ENCODE results near the gene SUPT4H1. TPM values are rescaled to one million over a fixed set of nuclear protein-coding genes. Genes with fewer than 3 reads are reported as not detected.
A peak's percentile ranks its signal among the peaks of the same experiment; 100 is the strongest.

SUPT4H1 gene
- total and polyA plus RNA-seq, 9 of the 15 experiments (the other 6 are each of a cell fraction or from before 2014, with no cell fraction given): 62.1 to 320 (median 117) TPM

DNA sequence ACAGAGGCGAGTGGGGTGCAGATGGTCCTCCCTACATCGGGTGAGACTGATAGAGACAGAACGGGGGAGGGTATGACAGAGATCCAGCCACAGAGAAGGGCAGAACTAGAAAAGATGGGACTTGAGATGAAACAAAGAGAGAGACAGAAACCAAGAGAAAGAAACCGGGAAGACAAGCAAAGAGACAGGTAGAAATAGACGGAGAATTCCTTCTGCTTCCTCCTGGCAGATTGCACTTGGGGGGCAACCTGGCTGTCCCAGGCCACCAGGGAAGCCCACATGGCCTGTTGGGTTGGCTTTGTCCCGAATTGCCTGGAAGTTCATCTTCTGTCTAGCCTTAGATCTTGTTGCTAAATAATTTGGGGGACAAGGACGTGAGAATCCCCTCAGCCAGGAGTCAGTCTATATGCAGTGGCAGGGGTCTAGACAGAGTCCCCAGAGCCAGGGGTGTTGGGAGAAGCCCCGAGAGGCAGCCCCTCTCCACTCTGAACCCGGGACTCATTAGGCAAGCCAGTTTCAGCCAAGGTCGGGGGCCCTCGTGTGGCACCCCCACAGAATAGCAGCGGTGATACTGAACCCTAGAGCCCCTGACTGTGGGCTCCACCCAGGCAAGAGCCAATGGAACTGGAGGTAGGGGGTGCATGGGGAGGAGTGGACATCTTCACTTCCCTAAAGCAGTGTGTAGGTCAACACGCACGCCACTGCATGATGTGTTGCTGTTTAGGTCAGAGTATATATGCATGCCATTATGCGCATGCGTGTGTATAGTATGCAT is 22.8 kb downstream of the SUPT4H1 start (continued):
- TF ChIP-seq RBBP5 (IDR thresholded peaks at IDR 0.05; ENCODE audit: borderline replicate concordance, insufficient read depth, low read length, poor library complexity, severe bottlenecking): no peak
- TF ChIP-seq, protein P1, sequence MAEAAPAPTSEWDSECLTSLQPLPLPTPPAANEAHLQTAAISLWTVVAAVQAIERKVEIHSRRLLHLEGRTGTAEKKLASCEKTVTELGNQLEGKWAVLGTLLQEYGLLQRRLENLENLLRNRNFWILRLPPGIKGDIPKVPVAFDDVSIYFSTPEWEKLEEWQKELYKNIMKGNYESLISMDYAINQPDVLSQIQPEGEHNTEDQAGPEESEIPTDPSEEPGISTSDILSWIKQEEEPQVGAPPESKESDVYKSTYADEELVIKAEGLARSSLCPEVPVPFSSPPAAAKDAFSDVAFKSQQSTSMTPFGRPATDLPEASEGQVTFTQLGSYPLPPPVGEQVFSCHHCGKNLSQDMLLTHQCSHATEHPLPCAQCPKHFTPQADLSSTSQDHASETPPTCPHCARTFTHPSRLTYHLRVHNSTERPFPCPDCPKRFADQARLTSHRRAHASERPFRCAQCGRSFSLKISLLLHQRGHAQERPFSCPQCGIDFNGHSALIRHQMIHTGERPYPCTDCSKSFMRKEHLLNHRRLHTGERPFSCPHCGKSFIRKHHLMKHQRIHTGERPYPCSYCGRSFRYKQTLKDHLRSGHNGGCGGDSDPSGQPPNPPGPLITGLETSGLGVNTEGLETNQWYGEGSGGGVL (CRISPR knock-in tag; IDR thresholded peaks at IDR 0.05): no peak
- TF ChIP-seq, protein P2, sequence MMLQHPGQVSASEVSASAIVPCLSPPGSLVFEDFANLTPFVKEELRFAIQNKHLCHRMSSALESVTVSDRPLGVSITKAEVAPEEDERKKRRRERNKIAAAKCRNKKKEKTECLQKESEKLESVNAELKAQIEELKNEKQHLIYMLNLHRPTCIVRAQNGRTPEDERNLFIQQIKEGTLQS (IDR thresholded peaks at IDR 0.05): no peak
- TF ChIP-seq, protein P2 (CRISPR knock-in tag; conservative IDR thresholded peaks at IDR 0.05): no peak
- TF ChIP-seq, protein P3, sequence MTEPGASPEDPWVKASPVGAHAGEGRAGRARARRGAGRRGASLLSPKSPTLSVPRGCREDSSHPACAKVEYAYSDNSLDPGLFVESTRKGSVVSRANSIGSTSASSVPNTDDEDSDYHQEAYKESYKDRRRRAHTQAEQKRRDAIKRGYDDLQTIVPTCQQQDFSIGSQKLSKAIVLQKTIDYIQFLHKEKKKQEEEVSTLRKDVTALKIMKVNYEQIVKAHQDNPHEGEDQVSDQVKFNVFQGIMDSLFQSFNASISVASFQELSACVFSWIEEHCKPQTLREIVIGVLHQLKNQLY (CRISPR knock-in tag; conservative IDR thresholded peaks at IDR 0.05): peak in 1 of 2 experiments; percentile 61; a peak in 1 of 4 replicates
- TF ChIP-seq HNRNPK (IDR thresholded peaks at IDR 0.05; ENCODE audit: low read depth, low read length, poor library complexity, severe bottlenecking): no peak
- no peak for TF ChIP-seq RBM17 (IDR thresholded peaks at IDR 0.05; ENCODE audit: borderline replicate concordance, low read depth, low read length)
- TF ChIP-seq NR2C1 (IDR thresholded peaks at IDR 0.05): no peak; the same call in none of the 2 replicates
- peak; percentile 52; the same call in 1 of the 2 replicates for TF ChIP-seq NR2C1 (tag; IDR thresholded peaks at IDR 0.05)
- TF ChIP-seq ZSCAN29 (IDR thresholded peaks at IDR 0.05): peak; percentile 59; the same call in 1 of the 2 replicates
- TF ChIP-seq, protein P4, sequence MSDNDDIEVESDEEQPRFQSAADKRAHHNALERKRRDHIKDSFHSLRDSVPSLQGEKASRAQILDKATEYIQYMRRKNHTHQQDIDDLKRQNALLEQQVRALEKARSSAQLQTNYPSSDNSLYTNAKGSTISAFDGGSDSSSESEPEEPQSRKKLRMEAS (CRISPR knock-in tag; IDR thresholded peaks at IDR 0.05): peak; percentile 41; the same call in 1 of the 2 replicates
- 0 out of 2 replicates have a peak, but pooled peaks have one; percentile 34 for TF ChIP-seq EZH2 (IDR thresholded peaks at IDR 0.05; ENCODE audit: borderline replicate concordance, low read depth, low read length)
- TF ChIP-seq MTA3 (IDR thresholded peaks at IDR 0.05; ENCODE audit: borderline replicate concordance): peak; percentile 39; the same call in 1 of the 2 replicates
- TF ChIP-seq SP2 (IDR thresholded peaks at IDR 0.05; ENCODE audit: extremely low read depth, low read depth, low read length, poor library complexity, severe bottlenecking): peak; percentile 19
- peak; percentile 19; the same call in 1 of the 2 replicates for TF ChIP-seq ZNF445 (CRISPR knock-in tag; IDR thresholded peaks at IDR 0.05; ENCODE audit: low read depth)
- peak; percentile 90 for TF ChIP-seq FOXK1 (CRISPR knock-in tag; IDR thresholded peaks at IDR 0.05; ENCODE audit: borderline replicate concordance)
- TF ChIP-seq PCBP1 (IDR thresholded peaks at IDR 0.05; ENCODE audit: low read depth, low read length, poor library complexity, severe bottlenecking): no peak
- TF ChIP-seq HDAC6 (IDR thresholded peaks at IDR 0.05; ENCODE audit: low read depth, low read length): peak; percentile 5; the same call in 1 of the 2 replicates
- no peak for TF ChIP-seq KDM4B (IDR thresholded peaks at IDR 0.05; ENCODE audit: borderline replicate concordance in 2 of 2, low read depth in 1 of 2)
- TF ChIP-seq SOX6 (IDR thresholded peaks at IDR 0.05): peak; percentile 76
- TF ChIP-seq ZNF24 (IDR thresholded peaks at IDR 0.05): peak; percentile 21; the same call in 1 of the 2 replicates
- TF ChIP-seq RFX7 (CRISPR knock-in tag; IDR thresholded peaks at IDR 0.05): peak; percentile 84; the same call in 1 of the 2 replicates
- TF ChIP-seq ZNF696 (CRISPR knock-in tag; conservative IDR thresholded peaks at IDR 0.05): peak; percentile 71; the same call in 1 of the 2 replicates
